ENCODE measurements around the gene MCF2L2.

- TF ChIP-seq CTCF (IDR thresholded peaks at IDR 0.05) (no peak), POLR2A (IDR thresholded peaks at IDR 0.05) (no peak)
Observed at GRCh38 chr3:183178833-183179549, 249.4 kb downstream of the MCF2L2 start.
